GM21619 (cell line): Measurements from ENCODE around the gene MFN1.

ENCODE experiments used
- ATAC-seq: cut with Tn5 transposase; IDR thresholded peaks from one replicate; pipeline ENCODE4 v1.9.1; 2021; ENCODE audit not compliant: unreplicated experiment

The MFN1 gene

DNA sequence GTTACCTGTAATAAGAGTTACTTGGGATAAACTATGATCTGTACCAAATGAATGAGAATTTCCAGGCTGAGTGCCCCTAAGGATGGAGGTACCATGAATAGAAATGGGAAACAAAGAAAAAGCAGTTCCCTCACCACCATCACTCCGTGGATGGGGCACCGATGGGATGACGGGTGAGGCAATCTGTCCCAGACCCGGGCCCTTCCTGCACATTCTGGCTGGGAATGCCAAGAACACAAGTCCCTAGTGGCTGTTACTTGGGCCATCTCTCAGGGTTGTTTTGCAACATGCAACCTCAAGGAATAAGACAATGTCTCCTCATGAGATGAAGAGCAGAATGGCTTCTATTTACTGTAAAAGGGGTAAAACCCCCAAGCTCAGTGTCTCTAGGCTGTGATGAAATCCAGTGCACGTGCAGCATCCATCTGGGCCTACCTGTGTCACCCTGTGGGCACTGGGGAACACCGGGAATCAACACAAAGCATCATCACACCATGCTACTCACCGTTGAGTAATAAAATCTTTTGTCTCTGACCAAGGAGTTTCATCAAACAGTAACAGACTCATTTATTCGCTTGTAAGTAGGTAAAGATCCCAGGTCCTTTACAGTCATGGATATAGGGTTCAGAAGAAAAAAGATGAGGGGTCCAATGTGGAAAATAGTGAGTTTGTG, 81.5 kb downstream of the MFN1 start:
- ATAC-seq: no peak

DNA sequence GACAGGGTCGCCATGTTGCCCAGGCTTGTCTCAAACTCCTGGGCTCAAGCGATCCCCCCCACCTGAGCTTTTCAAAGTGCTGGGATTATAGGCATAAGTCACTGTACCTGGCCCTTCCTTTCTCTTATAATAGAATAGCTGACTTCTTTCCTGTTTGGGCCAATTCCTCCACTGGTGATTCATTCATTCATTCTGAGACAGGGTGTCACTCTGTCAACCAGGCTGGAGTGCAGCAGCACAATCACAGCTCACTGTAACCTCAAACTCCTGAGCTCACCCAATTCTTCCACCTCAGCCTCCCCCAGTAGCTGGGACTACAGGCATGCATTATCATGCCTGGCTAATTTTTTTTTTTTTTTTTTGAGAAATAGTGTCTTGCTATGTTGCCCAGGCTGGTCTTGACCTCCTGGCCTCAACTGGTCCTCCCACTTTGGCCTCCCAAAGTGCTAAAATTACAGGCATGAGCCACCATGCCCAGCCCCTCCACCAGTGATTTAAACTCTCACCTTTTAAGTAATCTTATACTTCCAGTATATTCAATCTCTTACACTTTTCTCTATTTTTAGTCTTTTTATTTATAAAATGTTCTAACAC, 82.9 kb downstream of the MFN1 start:
- no peak for ATAC-seq

DNA sequence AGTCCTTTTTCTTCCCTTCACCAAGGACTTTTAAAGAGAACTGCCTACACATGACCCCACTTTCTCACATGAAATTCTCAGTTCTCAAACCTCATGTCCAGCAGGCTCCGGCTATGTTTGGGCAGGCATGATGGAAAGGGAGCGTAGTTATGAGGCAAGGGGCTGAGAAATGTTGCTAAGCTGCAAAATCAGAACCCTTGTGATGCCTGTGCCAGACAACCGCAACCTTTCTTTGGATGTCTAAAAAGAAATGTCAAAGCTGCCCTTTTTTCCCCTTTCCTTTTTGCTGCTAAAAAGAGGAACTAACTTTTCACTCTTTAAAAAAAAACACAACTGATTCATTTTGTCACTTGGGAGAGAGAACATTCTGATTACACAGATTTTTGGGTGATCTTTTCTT, 84.5 kb downstream of the MFN1 start:
- peak; percentile 74 for ATAC-seq

DNA sequence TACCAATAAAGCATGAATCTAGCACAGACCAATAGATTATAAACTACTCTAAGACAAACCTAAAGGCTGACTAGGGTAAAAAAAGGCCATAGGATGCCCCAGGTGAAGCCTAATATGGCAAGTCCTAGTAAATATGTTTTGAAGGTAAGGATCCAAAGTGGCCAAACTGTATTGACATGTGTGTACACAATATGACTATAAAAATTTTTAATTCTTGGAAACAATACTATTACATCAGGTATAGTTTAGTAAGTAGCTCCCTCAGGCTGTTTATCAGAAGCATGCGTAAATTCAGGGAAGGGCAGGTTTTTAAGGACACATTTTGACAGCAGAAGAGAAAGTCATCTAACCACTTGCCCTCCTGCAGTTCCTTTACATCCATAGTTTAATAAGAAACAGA, 84.9 kb downstream of the MFN1 start:
- ATAC-seq: no peak

DNA sequence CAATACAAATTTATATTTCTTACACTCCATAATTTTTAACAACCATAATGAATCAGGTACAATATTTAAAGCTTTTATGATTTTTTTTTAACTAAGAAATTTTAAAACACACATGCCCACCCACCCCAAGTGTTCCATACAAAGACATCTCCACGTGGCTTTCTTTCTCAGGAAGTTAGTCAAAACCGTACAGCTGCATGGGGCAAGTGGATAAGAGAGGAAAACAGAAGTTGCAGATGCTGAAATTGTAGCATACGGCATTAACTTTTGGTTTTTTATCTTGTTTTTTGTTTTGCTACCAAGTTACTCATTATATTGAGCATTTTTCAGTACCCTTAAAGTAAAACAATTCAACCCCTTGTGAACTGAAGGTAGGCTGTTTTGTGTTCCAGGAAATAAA, 89.0 kb downstream of the MFN1 start:
- no peak for ATAC-seq

DNA sequence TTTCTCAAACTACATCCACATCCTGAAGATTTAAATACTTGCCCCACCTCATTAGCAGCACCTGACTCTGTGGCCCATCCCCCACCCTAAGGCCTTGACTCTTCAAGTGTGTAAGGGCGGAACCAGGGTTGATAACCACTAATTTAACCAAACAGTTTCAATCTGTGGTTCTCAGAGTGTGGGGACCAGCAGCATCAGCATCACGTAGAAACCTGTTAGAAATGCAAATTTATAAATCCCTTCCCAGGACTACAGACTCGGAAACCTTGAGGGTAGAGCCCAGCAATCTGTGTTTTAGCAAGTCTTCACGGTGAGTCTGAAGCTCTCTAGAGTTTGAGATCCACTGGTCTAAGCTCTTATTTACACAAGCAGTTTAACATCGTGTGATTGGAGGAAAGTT, 91.3 kb downstream of the MFN1 start:
- peak; percentile 86 for ATAC-seq
